Measurements from ENCODE around the gene DRAM1.

DNA sequence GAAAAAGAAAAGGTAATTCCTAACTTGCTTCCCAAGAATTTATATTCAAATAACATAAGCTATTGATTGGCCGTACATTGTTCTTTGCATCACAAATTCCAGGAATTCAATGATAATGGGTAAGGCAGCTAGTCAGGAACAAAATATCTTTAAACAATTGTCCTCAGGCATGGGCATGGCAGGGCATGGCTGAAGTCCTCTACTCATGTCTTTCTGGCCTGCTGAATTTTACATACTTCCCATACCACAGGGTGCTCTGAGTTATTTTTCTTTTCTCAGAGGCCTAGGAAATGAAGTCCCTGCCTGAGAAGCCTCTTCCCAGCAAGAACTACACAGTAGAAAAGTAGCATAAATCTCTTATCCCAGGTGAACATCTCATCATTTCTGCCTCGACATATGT, 15.1 kb upstream of the DRAM1 start:
- no peak for TF ChIP-seq EZH2 (IDR thresholded peaks at IDR 0.05; ENCODE audit: borderline replicate concordance, low read length)
- TF ChIP-seq, protein P1, sequence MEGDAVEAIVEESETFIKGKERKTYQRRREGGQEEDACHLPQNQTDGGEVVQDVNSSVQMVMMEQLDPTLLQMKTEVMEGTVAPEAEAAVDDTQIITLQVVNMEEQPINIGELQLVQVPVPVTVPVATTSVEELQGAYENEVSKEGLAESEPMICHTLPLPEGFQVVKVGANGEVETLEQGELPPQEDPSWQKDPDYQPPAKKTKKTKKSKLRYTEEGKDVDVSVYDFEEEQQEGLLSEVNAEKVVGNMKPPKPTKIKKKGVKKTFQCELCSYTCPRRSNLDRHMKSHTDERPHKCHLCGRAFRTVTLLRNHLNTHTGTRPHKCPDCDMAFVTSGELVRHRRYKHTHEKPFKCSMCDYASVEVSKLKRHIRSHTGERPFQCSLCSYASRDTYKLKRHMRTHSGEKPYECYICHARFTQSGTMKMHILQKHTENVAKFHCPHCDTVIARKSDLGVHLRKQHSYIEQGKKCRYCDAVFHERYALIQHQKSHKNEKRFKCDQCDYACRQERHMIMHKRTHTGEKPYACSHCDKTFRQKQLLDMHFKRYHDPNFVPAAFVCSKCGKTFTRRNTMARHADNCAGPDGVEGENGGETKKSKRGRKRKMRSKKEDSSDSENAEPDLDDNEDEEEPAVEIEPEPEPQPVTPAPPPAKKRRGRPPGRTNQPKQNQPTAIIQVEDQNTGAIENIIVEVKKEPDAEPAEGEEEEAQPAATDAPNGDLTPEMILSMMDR (conservative IDR thresholded peaks at IDR 0.05 in 1 of 2, IDR thresholded peaks at IDR 0.05 in 1 of 2; ENCODE audit: extremely low read depth in 1 of 2, insufficient read depth in 1 of 2, low read depth in 1 of 2, low read length in 2 of 2): no peak
